SK-N-MC (cell line): ENCODE data around the gene TAOK1.

ENCODE experiments used
- DNase-seq: peaks from one replicate; pipeline ENCODE4 v3.0.0-alpha.2; 2011; ENCODE audit warnings: low read depth, low spot score
- H3K27ac ChIP-seq: fragments of 200-600 bp; sonication (generic); 2 replicates; pipeline ENCODE4 v1.5.1; 2016; ENCODE audit warnings: mixed run types
- H3K36me3 ChIP-seq: fragments of 200-600 bp; sonication (generic); 2 replicates; pipeline ENCODE4 v1.6.1; 2017; ENCODE audit warnings: antibody characterized with exemption, low read length, mixed read lengths; ENCODE audit not compliant: insufficient read depth
- H3K4me3 ChIP-seq: fragments of 200-600 bp; sonication (generic); 2 replicates; pipeline ENCODE4 v1.5.1; 2016
- H3K9ac ChIP-seq: fragments of 200-600 bp; sonication (generic); 2 replicates; pipeline ENCODE4 v1.8.0; 2017; ENCODE audit warnings: mixed run types, mixed read lengths; ENCODE audit not compliant: insufficient read length
- H3K9me3 ChIP-seq: fragments of 200-600 bp; sonication (generic); 2 replicates; pipeline ENCODE4 v1.6.1; 2017; ENCODE audit warnings: low read depth, mild to moderate bottlenecking, antibody characterized with exemption, low read length, moderate library complexity, mixed read lengths
- EZH2 ChIP-seq: fragments of 200-600 bp; sonication (generic); IDR thresholded peaks from one replicate; pipeline ENCODE4 v1.6.1; 2017; ENCODE audit warnings: antibody characterized with exemption
- FOXP2 ChIP-seq: optimal IDR thresholded peaks from 2 replicates; pipeline ENCODE3; 2011; ENCODE audit warnings: mild to moderate bottlenecking, moderate library complexity; ENCODE audit not compliant: insufficient read depth; ENCODE audit errors: extremely low read length, control extremely low read depth
- POLR2AphosphoS5 ChIP-seq: IDR thresholded peaks from 2 replicates; pipeline ENCODE4 v1.6.1; 2012; ENCODE audit warnings: mild to moderate bottlenecking, low read depth, low read length, borderline replicate concordance

Gene TAOK1

DNA sequence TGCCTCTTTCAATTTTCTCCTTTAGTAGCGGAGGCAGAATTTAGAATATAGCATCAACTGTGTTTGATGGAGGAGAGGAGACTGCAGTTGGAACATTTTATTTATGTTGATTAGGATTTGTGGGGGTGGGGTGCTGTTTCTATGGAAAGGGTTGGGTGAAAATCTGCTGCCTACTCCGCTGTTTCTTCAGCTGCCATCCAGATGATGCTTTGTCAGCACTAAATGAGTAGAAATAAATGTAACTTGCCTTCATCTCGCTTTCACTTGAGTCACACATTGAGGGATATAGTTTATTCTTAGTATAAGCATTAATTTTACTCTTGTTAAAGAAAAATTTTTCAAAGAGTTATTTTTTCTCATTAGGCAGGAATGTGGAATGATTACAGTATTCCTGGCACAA is 134.5 kb downstream of the TAOK1 start:
- H3K4me3 ChIP-seq: no peak overlapping the region
- no peaks in the 10 kb centered on the region for H3K9me3 ChIP-seq
- TF ChIP-seq POLR2AphosphoS5 (no peak), EZH2 (no peak), FOXP2 (no peak)
- no peak overlapping the region for H3K9ac ChIP-seq
- peaks cover 52% of the 10 kb centered on the region for H3K36me3 ChIP-seq
- no peak overlapping the region for H3K27ac ChIP-seq
- no peak for DNase-seq

GRCh38 chr17:29526322-29526721 is 136.2 kb downstream of the TAOK1 start:
- H3K9ac ChIP-seq: no peak overlapping the region
- H3K9me3 ChIP-seq: no peaks in the 10 kb centered on the region
- peaks cover 47% of the 10 kb centered on the region for H3K36me3 ChIP-seq
- no peak for TF ChIP-seq EZH2
- no peak overlapping the region for H3K4me3 ChIP-seq
- DNase-seq: no peak
- H3K27ac ChIP-seq: no peak overlapping the region

DNA sequence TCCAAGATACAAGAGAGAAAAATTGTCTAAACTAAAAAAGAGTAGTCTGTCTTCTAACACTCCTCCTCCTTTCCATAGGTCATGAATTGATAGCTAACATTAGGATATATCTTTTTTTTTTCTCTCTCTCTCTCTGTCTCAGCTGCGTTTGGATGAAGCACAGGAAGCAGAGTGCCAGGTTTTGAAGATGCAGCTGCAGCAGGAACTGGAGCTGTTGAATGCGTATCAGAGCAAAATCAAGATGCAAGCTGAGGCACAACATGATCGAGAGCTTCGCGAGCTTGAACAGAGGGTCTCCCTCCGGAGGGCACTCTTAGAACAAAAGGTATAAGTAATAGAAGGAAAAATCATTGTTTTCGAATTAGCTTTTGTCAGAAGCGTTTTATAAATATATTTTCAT is 143.8 kb downstream of the TAOK1 start:
- H3K36me3 ChIP-seq: peaks cover 41% of the 10 kb centered on the region
- no peak overlapping the region for H3K9ac ChIP-seq
- H3K4me3 ChIP-seq: no peak overlapping the region
- no peak for TF ChIP-seq POLR2AphosphoS5
- no peak for TF ChIP-seq EZH2
- TF ChIP-seq FOXP2: no peak
- no peak overlapping the region for H3K27ac ChIP-seq
- no peak for DNase-seq
- H3K9me3 ChIP-seq: no peaks in the 10 kb centered on the region

GRCh38 chr17:29544066-29544465 is 153.9 kb downstream of the TAOK1 start:
- Histone ChIP-seq H3K9ac (no peak overlapping the region), H3K4me3 (no peak overlapping the region), H3K36me3 (peaks cover 31% of the 10 kb centered on the region), H3K9me3 (no peaks in the 10 kb centered on the region), H3K27ac (no peak overlapping the region)
- TF ChIP-seq POLR2AphosphoS5 (no peak), FOXP2 (no peak), EZH2 (no peak)
- no peak for DNase-seq

DNA sequence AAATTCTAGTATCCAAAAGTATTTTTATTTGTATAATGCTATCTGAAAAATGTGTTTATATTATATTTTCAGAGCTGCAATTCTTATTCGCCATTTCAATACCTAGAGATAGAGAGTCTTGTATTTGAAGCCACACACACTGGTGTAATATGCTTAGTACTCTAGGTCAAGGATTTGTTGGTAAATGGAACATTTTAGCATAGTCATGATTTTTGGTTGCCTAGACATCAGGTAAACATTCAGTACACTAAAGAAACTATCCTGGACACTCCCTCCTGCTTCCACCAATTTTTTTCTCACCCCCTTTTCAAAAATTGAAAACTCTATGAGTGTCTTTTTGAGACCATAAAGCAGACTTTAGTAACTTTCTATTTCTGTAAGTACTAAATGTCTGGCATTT is 155.9 kb downstream of the TAOK1 start:
- Histone ChIP-seq H3K9me3 (no peaks in the 10 kb centered on the region), H3K9ac (no peak overlapping the region), H3K36me3 (peaks cover 30% of the 10 kb centered on the region), H3K4me3 (no peak overlapping the region), H3K27ac (no peak overlapping the region)
- TF ChIP-seq EZH2 (no peak), FOXP2 (no peak), POLR2AphosphoS5 (no peak)
- DNase-seq: no peak

- TF ChIP-seq POLR2AphosphoS5 (no peak), EZH2 (no peak), FOXP2 (no peak)
- Histone ChIP-seq H3K36me3 (peaks cover 30% of the 10 kb centered on the region), H3K9ac (no peak overlapping the region), H3K9me3 (no peaks in the 10 kb centered on the region), H3K27ac (no peak overlapping the region), H3K4me3 (no peak overlapping the region)
- DNase-seq: no peak
Measured at GRCh38 chr17:29546830-29547229, 156.7 kb downstream of the TAOK1 start.

DNA sequence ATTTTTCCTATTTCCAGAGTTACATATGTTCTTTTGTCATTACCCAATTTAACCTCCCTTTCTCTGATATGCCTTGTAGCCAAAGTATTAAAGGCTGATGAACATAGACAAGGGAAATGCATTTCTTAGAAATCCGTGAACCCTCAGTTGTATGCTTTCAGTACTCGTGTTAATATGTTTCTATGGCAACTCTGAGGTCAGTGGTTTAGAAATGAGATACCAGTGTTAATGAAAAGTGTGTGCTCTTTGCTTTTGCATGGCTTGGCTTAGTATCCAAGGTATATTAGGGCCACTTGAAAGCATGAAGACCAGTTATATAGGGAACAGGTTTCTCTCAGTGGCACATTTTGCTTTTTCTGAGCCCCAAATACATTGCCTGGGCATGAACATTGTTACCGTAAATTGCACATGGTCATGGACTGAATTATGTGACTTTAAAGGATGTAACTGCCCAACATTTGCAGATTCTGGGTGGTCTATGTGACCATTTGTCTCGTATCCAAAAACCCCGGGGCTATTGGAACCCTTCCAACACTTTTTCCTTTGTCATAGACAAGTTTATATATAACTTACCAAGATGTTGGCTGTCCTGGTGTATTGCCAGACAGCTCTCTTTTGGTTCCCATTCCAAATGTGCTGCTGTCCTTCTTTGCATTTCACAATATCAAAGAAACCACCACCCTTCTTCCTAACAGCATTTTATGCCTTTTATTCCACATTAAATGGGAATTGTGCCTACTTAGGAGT is 159.2 kb downstream of the TAOK1 start:
- Histone ChIP-seq H3K27ac (0 out of 2 replicates have a peak overlapping the region, but pooled peaks have one; percentile 1), H3K9me3 (no peaks in the 10 kb centered on the region), H3K4me3 (no peak overlapping the region), H3K9ac (no peak overlapping the region), H3K36me3 (peaks cover 10% of the 10 kb centered on the region)
- TF ChIP-seq EZH2 (no peak), POLR2AphosphoS5 (no peak), FOXP2 (no peak)
- no peak for DNase-seq

DNA sequence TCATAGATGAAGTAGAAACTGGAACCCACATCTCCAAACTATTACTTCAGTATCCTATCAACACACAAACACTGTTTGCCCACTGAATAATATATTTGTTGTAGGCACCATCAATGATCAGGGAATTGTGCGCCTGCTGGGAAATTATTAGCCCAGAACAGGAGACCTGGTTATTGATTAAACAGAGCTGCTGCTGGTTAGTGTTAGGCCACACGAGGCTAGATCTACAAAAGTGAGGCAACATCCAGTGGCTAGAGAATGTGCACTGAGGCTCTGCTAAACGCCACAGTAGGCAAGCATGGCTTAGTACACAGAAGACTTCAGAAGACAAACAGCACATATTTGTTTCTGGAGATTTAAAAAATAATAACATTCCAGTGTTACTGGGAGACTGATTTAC is 165.7 kb downstream of the TAOK1 start:
- no peak overlapping the region for H3K27ac ChIP-seq
- DNase-seq: no peak
- no peaks in the 10 kb centered on the region for H3K9me3 ChIP-seq
- no peak overlapping the region for H3K9ac ChIP-seq
- no peaks in the 10 kb centered on the region for H3K36me3 ChIP-seq
- TF ChIP-seq POLR2AphosphoS5 (no peak), EZH2 (no peak), FOXP2 (no peak)
- no peak overlapping the region for H3K4me3 ChIP-seq

GRCh38 chr17:29557085-29557738 is 167.0 kb downstream of the TAOK1 start:
- H3K27ac ChIP-seq: no peak overlapping the region
- no peaks in the 10 kb centered on the region for H3K36me3 ChIP-seq
- no peak overlapping the region for H3K9ac ChIP-seq
- TF ChIP-seq FOXP2 (no peak), EZH2 (no peak)
- DNase-seq: no peak
- H3K4me3 ChIP-seq: no peak overlapping the region
- no peaks in the 10 kb centered on the region for H3K9me3 ChIP-seq
